Stimulated activated CD8-positive, alpha-beta memory T cell treated with anti-CD3 and anti-CD28 coated beads, Interleukin-7, amount 100 ng/mL, for 24 hours (primary cell): ENCODE results near the gene RUNDC3A.
"Not testable (repeated sequence)": the region's sequence is repeated elsewhere in the genome, so short reads cannot be mapped to it uniquely, and the experiment has no call there.

Experiments
- DNase-seq: peaks from one replicate; pipeline ENCODE4 v3.0.0-alpha.2; 2020; ENCODE audit warnings: low read depth

Gene RUNDC3A

DNA sequence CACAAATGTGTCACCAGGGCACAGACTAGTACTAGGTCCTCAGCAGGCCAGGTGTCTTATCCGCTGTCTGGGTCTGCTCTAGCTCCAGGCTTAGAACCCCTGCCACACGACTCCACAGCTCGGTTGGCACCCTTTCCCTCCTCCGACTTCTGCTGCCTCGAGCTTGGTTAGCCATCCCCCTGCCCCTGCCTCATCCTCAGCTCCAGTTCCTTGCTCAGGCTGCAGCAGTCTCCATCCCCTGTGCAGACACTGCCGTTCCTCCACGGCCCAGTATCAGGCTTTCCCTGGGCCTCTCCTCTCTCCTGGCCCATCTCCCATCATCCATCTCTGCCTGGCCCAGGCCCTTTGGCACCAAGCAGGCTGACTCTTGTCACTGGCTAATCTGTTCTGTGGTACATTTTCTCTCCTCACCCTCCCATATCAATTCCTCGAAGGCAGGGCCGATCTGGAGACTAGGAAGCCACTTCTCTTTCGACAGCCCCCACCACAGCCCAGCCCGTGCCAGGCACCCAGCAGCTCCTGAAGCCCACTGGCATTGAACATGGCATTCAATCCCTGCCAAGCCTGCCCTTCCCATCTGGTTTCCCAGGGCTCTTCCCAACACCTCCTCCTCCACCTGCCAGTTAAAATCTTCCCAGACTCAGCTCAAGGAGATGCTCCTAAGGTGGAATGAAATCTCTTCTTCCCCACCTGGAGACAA is 35.3 kb downstream of the RUNDC3A start:
- no peak for DNase-seq

DNA sequence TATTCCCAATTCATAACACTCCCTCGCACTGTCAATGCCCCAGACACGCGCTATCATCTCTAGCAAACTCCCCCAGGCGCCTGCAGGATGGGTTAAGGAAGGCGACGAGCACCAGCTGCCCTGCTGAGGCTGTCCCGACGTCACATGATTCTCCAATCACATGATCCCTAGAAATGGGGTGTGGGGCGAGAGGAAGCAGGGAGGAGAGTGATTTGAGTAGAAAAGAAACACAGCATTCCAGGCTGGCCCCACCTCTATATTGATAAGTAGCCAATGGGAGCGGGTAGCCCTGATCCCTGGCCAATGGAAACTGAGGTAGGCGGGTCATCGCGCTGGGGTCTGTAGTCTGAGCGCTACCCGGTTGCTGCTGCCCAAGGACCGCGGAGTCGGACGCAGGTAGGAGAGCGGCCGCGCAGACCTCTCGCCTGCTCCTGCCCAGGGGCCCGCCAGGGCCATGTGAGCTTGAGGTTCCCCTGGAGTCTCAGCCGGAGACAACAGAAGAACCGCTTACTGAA is 36.6 kb downstream of the RUNDC3A start, which contains the start of gene GRN:
TSS of gene GRN (plus strand) at position 364 of the 515 bp plus-strand sequence. CDS start 3,863 bp downstream, outside the sequence.
- peak; percentile 67 for DNase-seq

DNA sequence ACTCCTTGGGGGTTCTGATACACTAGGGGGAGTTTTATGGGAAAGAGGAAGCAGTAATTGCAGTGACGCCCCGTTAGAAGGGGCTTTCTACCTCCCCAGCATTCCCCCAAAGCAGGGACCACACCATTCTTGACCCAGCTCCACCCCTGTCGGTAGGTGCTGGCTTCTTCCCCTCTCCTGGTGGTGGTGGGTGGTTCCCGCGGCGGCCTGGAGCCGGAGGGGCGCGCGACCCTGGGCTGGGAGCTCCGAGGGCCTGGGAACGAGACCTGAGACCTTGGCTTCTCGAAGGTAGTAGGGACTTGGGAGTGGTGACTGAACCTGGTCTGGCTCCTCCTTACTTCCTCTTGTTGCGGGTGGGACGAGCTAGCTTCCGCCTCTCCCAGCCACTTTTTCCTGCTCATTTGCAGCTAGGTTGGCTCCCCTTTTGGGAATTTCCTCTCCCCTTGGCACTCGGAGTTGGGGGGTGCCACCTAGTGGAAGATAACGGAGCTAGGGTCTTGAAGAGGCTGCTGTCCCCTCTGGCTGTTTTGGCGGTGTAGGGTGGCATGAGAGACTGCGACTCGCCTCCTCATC is 37.1 kb downstream of the RUNDC3A start:
- DNase-seq, result no peak

DNA sequence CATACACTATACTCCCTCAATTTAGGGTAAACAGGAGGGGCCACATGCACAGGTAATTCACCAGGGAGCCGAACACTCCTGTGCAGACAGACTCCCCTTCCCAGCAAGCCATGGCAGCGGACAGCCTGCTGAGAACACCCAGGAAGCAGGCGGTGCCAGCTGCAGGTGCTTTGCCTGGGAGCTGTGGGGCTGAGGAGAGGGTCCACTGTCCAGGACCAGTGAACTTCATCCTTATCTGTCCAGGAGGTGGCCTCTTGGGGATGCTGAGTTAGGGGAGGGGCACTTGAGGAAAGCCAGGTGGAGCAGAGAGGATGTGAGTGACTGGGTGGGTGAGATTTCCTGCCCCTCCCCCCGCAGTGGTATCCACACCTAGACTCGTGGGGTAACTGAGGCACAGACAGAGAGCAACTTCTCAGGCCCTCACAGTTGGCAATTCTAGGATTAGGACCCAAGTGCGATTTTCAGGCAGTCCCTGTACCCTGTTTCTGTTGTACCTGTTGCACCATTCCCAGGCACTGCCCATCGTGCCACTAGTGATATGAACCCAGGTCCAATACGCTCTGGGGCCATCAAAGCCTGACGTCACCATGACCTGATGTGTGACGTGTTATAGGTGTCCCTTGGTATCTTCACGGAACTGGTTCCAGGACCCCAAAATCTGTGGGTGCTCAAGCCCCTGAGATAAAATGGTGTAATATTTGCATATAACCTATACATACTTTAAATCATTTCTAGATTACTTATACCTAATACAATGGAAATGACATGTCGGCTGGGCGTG is 37.9 kb downstream of the RUNDC3A start:
- no peak for DNase-seq

DNA sequence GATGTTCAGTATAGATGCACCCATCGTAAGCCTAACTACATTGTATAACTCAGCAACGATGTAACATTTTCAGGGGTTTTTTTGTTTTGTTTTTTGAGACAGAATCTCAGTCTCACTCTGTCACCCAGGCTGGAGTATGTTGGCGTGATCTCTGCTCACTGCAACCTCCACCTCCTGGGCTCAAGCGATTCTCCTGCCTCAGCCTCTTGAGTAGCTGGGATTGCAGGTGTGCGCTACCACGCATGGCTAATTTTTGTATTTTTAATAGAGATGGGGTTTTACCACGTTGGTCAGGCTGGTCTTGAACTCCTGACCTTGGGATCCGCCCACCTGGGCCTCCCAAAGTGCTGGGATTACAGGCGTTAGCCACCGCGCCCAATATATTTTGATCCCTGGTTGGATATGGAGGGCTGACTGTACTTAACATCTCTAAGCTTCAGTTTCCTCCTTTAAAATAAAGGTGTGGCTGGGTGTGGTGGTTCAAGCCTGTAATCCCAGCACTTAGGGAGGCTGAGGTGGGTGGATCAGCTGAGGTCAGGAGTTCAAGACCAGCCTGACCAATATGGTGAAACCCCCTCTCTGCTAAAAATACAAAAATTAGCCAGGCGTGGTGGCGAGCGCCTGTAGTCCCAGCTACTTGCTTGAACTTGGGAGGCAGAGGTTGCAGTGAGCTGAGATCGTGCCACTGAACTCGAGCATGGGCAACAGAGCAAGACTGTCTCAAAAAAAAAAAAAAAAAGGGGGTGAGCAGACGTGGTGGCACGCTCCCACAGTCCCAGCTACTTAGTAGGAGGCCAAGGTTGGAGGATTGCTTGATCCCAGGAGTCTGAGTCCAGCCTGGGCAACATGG is 39.0 kb downstream of the RUNDC3A start:
- not testable (repeated sequence) for DNase-seq

DNA sequence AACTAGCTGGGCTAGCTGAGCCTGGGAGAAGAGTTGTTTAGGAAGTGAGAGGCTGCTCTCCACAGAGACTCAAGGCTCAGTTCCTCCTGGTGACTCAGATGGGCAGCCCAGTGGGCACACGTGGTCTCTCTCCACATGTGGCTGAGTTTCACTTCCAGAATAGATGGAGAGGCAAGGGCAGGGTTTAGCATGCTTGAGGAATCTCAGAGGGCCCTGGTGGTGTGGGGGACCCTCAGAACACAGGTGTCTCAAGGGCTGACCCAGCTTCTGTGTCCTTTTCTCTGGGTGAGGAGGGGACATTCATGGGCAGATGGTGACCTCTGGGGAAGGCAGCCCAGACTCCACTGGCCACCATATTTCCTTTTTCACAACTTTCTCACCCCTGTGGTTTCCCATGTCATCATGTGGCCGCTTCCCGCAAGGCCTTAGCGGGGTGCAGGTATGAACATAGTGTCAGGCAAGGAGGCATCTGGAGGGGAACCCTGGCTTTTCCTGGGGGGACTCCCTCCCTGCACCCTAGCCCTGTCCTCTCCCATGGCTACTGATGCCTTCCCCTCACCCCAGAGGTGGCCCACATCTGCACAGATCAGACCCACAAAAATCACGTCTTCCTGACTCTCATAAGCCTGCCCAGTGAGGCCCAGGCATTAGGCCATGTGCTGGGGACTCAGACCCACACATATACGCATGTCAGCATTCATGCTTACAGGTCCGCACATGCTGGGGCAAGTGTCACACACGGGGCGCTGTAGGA is 40.0 kb downstream of the RUNDC3A start:
- DNase-seq, result no peak

DNA sequence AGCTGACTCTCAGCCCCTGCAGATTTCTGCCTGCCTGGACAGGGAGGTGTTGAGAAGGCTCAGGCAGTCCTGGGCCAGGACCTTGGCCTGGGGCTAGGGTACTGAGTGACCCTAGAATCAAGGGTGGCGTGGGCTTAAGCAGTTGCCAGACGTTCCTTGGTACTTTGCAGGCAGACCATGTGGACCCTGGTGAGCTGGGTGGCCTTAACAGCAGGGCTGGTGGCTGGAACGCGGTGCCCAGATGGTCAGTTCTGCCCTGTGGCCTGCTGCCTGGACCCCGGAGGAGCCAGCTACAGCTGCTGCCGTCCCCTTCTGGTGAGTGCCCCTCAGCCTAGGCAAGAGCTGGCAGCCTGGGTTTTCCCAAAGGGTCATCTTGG is 40.6 kb downstream of the RUNDC3A start:
- no peak for DNase-seq

DNA sequence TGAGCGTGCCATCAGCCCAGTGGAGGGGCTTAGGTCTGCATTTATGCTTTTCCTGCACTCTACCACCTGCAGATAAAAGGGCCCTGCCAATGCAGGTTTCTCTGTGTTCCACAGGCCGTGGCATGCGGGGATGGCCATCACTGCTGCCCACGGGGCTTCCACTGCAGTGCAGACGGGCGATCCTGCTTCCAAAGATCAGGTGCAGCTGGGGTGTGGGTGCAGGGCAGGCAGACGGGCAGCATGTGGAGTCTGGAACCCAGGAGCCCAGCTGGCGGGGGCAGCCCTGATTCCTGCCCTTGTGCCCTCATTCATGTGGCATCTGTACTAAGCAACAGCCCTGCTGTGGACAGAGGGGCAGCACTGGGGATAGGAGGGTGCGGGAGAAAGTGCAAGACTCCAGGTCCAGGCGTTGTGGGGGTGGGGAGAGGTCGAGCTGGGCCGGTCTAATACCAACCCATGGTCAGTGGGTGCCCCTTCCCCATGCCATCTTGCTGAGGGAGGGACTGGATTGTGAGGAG is 41.2 kb downstream of the RUNDC3A start:
- DNase-seq, result no peak

DNA sequence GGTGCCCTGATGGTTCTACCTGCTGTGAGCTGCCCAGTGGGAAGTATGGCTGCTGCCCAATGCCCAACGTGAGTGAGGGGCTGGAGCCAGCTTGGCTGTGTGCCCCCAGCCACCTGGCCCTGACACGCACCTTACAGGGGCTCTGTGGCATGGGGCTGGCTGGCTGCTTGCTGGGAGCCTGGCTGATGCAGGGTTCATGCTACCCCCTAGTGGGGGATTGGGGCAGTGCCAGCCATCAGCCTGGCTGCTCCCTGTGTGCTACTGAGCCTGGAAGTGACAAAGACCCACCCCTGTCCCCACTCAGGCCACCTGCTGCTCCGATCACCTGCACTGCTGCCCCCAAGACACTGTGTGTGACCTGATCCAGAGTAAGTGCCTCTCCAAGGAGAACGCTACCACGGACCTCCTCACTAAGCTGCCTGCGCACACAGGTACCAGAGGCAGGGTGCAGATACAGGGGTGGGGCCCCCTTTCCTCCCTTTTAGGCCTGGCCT is 42.4 kb downstream of the RUNDC3A start:
- DNase-seq, result peak; percentile 50

DNA sequence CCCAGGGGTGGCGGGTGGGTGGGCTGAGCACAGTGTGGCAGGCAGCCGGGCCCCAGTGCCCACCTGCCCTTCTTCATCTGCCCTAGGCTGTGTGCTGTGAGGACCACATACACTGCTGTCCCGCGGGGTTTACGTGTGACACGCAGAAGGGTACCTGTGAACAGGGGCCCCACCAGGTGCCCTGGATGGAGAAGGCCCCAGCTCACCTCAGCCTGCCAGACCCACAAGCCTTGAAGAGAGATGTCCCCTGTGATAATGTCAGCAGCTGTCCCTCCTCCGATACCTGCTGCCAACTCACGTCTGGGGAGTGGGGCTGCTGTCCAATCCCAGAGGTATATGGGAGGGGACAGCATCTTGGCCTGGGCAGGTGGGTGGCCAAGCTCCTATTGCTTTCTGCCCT is 43.1 kb downstream of the RUNDC3A start:
- DNase-seq, result no peak

DNA sequence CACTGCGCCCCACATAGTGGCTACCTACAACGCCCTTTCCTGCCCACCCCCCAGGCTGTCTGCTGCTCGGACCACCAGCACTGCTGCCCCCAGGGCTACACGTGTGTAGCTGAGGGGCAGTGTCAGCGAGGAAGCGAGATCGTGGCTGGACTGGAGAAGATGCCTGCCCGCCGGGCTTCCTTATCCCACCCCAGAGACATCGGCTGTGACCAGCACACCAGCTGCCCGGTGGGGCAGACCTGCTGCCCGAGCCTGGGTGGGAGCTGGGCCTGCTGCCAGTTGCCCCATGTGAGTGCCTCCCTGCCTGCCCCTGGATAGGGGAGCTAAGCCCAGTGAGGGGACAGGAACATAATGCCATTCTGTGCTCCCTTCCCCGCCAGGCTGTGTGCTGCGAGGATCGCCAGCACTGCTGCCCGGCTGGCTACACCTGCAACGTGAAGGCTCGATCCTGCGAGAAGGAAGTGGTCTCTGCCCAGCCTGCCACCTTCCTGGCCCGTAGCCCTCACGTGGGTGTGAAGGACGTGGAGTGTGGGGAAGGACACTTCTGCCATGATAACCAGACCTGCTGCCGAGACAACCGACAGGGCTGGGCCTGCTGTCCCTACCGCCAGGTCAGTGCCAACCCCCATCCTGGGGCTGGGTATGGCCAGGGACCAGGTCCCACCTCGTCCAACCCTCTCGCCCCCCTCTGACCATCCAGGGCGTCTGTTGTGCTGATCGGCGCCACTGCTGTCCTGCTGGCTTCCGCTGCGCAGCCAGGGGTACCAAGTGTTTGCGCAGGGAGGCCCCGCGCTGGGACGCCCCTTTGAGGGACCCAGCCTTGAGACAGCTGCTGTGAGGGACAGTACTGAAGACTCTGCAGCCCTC is 43.8 kb downstream of the RUNDC3A start:
- DNase-seq, result no peak

DNA sequence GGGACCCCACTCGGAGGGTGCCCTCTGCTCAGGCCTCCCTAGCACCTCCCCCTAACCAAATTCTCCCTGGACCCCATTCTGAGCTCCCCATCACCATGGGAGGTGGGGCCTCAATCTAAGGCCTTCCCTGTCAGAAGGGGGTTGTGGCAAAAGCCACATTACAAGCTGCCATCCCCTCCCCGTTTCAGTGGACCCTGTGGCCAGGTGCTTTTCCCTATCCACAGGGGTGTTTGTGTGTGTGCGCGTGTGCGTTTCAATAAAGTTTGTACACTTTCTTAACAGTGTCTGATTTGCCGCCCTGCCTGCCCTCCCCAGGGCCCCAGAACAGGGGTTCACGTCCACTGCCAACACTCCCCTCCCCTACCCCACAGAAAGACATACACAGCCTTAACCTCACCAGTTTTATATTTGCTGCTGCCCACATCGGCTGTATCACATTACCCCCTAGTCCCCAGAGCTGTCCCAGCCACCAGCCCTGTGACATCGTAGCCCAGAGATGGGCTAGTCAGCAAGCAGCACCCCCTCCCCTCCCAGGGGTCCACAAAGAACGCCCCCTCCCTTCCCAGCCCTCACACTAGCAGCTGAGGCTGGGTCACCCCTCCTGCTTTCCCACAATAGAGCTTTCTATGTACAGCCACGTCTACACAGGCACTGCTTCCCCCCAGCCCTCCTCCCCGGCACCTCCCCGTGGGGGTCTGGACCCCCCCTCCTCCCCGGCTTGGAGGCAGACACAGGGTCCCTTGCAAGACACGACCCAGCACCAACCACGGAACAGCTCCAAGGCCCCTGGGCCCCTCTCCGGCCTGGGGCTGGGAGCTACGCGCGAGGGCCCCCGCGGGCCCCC is 44.6 kb downstream of the RUNDC3A start:
- no peak for DNase-seq

DNA sequence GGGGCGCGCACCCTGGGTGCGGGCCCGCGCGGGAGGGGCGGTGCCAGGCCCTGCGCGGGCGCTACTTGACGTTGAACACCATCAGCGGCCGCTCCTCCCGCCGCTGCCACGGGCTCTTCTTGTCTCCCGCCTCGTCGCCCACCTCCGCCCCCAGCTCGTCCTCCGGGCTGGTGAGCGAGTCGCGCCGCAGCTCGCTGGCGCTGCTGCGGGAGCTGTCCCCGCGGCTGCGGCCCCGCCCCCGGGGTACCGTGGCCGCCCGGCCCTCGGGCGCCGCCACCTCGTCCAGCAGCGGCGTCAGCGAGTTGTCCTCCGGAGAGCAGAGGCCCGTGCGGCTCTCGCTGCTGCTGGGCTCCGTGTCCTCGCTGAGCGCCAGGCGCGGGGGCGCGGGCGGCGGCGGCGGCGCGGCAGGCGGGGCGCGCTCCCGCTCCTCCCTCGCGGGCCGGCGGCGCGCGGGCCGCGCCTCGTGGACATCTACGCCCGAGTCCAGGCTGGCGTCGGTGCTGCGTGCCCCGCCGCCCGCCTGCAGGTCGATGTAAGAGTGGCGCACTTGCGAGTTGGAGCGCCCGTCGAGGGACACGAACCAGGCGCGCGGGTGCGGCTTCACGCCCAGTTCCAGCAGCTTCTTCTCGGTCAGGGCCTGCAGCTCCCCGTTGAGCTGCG is 45.4 kb downstream of the RUNDC3A start:
- no peak for DNase-seq

DNA sequence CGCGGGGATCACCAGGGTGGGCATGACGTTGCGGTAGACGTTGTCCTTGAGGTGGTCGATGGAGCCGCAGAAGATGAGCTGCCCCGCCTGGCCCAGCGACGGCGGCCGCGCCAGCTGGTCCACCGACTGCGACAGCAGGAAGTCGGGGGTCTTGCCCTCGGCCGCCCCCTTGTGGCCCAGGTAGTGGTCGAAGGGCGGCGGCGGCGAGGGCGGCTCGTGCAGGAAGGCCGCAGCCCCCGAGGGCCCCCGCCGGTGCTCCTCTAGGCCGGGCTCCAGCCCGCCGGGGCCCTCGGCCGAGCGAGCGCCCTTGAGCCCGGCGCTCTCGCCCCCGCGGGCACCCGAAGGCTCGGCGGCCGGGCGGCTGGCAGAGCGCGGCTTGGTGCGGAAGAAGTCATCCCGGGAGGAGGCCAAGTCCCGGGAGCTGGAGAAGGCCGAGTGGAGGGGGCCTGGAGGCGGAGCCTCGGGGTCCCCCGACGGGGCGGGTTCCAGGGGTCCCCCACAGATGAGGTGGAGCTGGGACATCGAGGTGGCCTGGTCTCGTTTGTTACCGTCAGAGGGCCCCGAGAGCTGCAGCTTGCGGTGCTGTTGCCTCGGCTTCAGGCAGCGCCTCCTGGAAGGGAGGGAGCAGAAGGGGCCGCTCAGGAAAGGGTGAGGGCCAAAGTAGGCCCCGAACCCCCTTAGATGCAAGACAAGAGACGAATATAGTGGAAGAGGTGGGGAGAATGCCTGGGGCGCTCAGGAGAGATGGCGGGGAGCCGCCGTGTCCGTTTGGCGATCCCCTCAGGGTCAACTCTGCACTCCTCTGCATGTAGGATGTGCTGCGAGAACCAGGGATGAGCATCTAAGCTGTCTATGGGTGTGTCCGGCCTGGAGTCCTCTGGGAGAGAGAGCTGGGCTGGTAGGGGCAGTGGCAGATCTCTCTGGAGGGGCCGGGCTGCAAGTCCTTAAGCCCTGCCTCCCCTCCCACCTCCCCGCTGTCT is 46.5 kb downstream of the RUNDC3A start:
- DNase-seq, result peak; percentile 26

DNA sequence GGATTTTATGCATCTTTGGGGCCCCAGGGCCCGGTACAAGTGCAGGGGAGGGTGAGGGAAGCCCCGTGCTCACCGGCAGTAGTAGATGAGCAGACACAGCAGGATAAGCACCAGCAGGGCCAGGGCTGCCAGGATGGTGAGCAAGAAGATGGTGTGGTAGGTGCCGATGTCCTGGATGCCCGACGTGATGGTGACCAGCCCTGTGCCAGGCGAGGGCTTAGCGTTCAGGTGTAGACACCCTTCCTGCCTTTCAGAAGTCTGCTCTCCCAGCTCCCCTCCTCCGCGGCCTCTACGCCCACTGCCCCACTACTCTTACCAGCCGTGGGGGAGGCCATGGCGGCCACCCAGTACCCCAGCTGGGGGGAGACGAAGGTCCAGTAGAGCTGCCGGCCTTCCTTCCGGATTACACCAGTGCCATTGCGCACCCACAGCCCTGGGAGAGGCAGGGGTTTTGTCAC is 47.3 kb downstream of the RUNDC3A start:
- DNase-seq, result no peak

DNA sequence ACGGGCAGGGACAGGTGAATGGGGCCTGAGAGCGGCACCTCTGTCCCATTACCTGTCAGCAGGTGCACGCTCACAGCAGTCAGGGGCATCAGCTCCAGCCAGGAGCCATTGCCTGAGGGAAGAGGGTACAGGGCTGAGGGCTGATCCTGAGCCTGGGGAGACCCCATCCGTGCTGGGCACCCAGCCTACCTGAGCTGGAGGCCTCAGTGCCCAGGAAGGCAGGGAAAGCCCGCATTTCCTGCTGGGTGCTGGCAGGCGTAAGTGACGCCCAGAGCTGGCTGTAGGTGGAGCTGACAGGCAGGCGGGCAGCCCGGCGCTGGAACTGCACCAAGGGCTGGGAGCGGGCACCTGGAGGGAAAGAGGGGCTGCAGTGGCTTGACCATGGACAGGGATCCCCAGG is 47.8 kb downstream of the RUNDC3A start:
- DNase-seq, result no peak

DNA sequence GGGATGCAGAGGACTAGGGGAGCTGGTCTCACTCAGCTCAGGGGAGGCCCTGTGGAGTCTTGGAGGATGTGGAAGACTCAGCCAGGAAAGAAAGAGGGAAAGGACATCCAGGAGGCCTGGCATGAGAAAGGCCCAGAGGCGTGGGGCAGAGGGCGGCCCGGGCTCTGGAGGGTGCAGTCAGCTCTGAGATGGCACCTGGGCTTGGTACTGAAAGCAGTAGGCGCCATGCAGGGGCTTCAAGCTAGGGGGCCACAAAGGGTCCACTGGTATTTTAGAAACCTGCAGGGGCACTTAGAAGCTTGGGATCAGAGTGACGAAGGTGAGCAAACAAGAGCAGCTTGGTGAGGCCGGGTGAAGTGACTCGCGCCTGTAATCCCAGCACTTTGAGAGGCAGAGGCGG is 49.7 kb downstream of the RUNDC3A start:
- DNase-seq, result no peak
